Muscle of back (tissue), 11 donors: ENCODE measurements around the gene PAK1. TPM values are rescaled to one million over a fixed set of nuclear protein-coding genes. Genes with fewer than 3 reads are reported as not detected.

Source experiments
- DNase-seq, 3 donors: peaks; one replicate each; pipeline versions ENCODE4 v3.0.0 to v3.0.0-alpha.2; 2013
- polyA plus RNA-seq, 10 donors: library from polyadenylated mRNA; unstranded; fragments of 120-200 nt; gene quantifications; one replicate each; pipeline ENCODE4 v1.2.1, GENCODE V29; 2013; ENCODE audit not compliant: insufficient read length in 10 of 10

PAK1 gene
- polyA plus RNA-seq, 10 donors: 53.7 to 106 (median 83.1) TPM

- no peak for DNase-seq
These were observed 36.9 kb downstream of the PAK1 start for GRCh38 chr11:77436969-77437368.

GRCh38 chr11:77436506-77436905 is 37.4 kb downstream of the PAK1 start:
- DNase-seq: no peak

GRCh38 chr11:77435972-77436371 is 37.9 kb downstream of the PAK1 start:
- no peak for DNase-seq

- no peak for DNase-seq
These were observed 42.1 kb downstream of the PAK1 start for GRCh38 chr11:77431813-77432212.

GRCh38 chr11:77428598-77428997 is 45.3 kb downstream of the PAK1 start:
- no peak for DNase-seq

GRCh38 chr11:77425346-77425745 is 48.5 kb downstream of the PAK1 start:
- DNase-seq: no peak

- no peak for DNase-seq
These were observed 49.2 kb downstream of the PAK1 start for GRCh38 chr11:77424644-77425043.

- DNase-seq: no peak
These were observed 50.3 kb downstream of the PAK1 start for GRCh38 chr11:77423624-77424023.

- no peak for DNase-seq
These were observed 51.2 kb downstream of the PAK1 start for GRCh38 chr11:77422687-77423086.

GRCh38 chr11:77421041-77421723 is 52.7 kb downstream of the PAK1 start:
- no peak for DNase-seq

GRCh38 chr11:77418971-77419597 is 54.8 kb downstream of the PAK1 start:
- no peak for DNase-seq

GRCh38 chr11:77418155-77418970 is 55.5 kb downstream of the PAK1 start:
- no peak for DNase-seq

GRCh38 chr11:77416357-77416756 is 57.5 kb downstream of the PAK1 start:
- no peak for DNase-seq

GRCh38 chr11:77413850-77414460 is 59.9 kb downstream of the PAK1 start:
- no peak for DNase-seq

- DNase-seq: no peak
These were observed 61.1 kb downstream of the PAK1 start for GRCh38 chr11:77412814-77413213.

- DNase-seq: peak; percentile 88 to 96 (median 92)
These were observed 62.0 kb downstream of the PAK1 start for GRCh38 chr11:77411717-77412441.

- DNase-seq: no peak
These were observed 62.7 kb downstream of the PAK1 start for GRCh38 chr11:77411137-77411707.

- no peak for DNase-seq
These were observed 63.6 kb downstream of the PAK1 start for GRCh38 chr11:77410076-77410827.

GRCh38 chr11:77409046-77409445 is 64.8 kb downstream of the PAK1 start:
- no peak for DNase-seq

- DNase-seq: peak; percentile 61 to 73 (median 71)
These were observed 66.3 kb downstream of the PAK1 start for GRCh38 chr11:77407613-77408012.

GRCh38 chr11:77406396-77406795 is 67.5 kb downstream of the PAK1 start:
- no peak for DNase-seq
